PC-3 (cell line): ENCODE results near the gene TADA2A. TPM values are rescaled to one million over a fixed set of nuclear protein-coding genes. Genes with fewer than 3 reads are reported as not detected.

Source experiments
- ATAC-seq: fragments of 200-7000 bp; cut with Tn5 transposase; 2 replicates; pipeline ENCODE4 v1.9.1; 2020; ENCODE audit warnings: mild to moderate bottlenecking, moderate library complexity
- BruUV-seq: library from RNA; stranded (reverse); fragments of 400-500 nt; replicated peaks from 2 replicates; lab custom pipeline; 2021; lab: Mats Ljungman, UMichigan
- CTCF ChIA-PET: fragments of 300-600 bp; sonication (Branson Sonifier 250); formaldehyde crosslinking; loops from one replicate; lab custom pipeline; 2022; ENCODE audit warnings: antibody characterized with exemption; lab: Charles Lee
- POLR2A ChIA-PET: fragments of 300-600 bp; sonication (Branson Sonifier 250); formaldehyde crosslinking; loops from one replicate; lab custom pipeline; 2022; ENCODE audit warnings: antibody characterized with exemption; ENCODE audit not compliant: unreplicated experiment; lab: Charles Lee
- DNase-seq: peaks from one replicate; pipeline ENCODE4 v3.0.0-alpha.2; 2015
- H2AFZ ChIP-seq: fragments of 300-600 bp; sonication (generic); 2 replicates; pipeline ENCODE4 v1.6.0; 2016; ENCODE audit warnings: antibody characterized with exemption, low read length
- H3F3A ChIP-seq: fragments of 300-600 bp; sonication (generic); one replicate; pipeline ENCODE4 v1.6.0; 2017; ENCODE audit warnings: antibody characterized with exemption, low read length, control low read depth, mild to moderate bottlenecking; ENCODE audit not compliant: unreplicated experiment
- H3K27ac ChIP-seq: fragments of 300-600 bp; sonication (generic); 2 replicates; pipeline ENCODE4 v1.5.1; 2016; ENCODE audit warnings: mild to moderate bottlenecking, low read length
- H3K27me3 ChIP-seq: fragments of 300-600 bp; sonication (generic); 2 replicates; pipeline ENCODE4 v1.6.1; 2016; ENCODE audit warnings: low read length, mixed read lengths
- H3K36me3 ChIP-seq: fragments of 300-600 bp; sonication (generic); 2 replicates; pipeline ENCODE4 v1.6.1; 2016; ENCODE audit warnings: low read depth, mixed run types, low read length, mixed read lengths
- H3K4me1 ChIP-seq: fragments of 300-600 bp; sonication (generic); 2 replicates; pipeline ENCODE4 v1.5.1; 2016; ENCODE audit warnings: low read length; ENCODE audit not compliant: insufficient read depth
- H3K4me2 ChIP-seq: fragments of 300-600 bp; sonication (generic); 2 replicates; pipeline ENCODE4 v1.6.0; 2016; ENCODE audit warnings: low read length
- H3K4me3 ChIP-seq: fragments of 300-600 bp; sonication (generic); 2 replicates; pipeline ENCODE4 v1.5.1; 2016; ENCODE audit warnings: mild to moderate bottlenecking, low read length, mixed read lengths
- H3K79me2 ChIP-seq: fragments of 300-600 bp; sonication (generic); 2 replicates; pipeline ENCODE4 v1.6.1; 2017; ENCODE audit warnings: low read length, mixed read lengths
- H3K9ac ChIP-seq: fragments of 300-600 bp; sonication (generic); 2 replicates; pipeline ENCODE4 v1.6.0; 2016; ENCODE audit warnings: mild to moderate bottlenecking, low read length
- H3K9me2 ChIP-seq: fragments of 300-600 bp; sonication (generic); replicated peaks from 2 replicates; pipeline ENCODE4 v1.6.1; 2016; ENCODE audit warnings: mixed run types, low read length, mixed read lengths
- H3K9me3 ChIP-seq: fragments of 300-600 bp; sonication (generic); 2 replicates; pipeline ENCODE4 v1.6.1; 2016; ENCODE audit warnings: low read length, mixed read lengths
- H4K20me1 ChIP-seq: fragments of 300-600 bp; sonication (generic); 2 replicates; pipeline ENCODE4 v1.6.1; 2016; ENCODE audit warnings: low read length, mixed read lengths
- CTCF ChIP-seq: fragments of 300-600 bp; sonication (generic); conservative IDR thresholded peaks from 2 replicates; pipeline ENCODE4 v1.5.1; 2017; ENCODE audit warnings: antibody characterized with exemption, low read depth, mild to moderate bottlenecking, low read length
- EZH2 ChIP-seq: fragments of 300-600 bp; sonication (generic); IDR thresholded peaks from one replicate; pipeline ENCODE4 v1.6.1; 2017; ENCODE audit warnings: antibody characterized with exemption, mild to moderate bottlenecking, low read length; ENCODE audit not compliant: unreplicated experiment
- EZH2phosphoT487 ChIP-seq: fragments of 300-600 bp; sonication (generic); IDR thresholded peaks from 2 replicates; pipeline ENCODE4 v1.6.1; 2018; ENCODE audit warnings: mild to moderate bottlenecking, antibody characterized with exemption, low read length, borderline replicate concordance
- intact Hi-C: fragments of 100-400 bp; cut with micrococcal nuclease; formaldehyde crosslinking; loops from 2 replicates; pipeline ENCODE4 v1.9.0; 2023
- total RNA-seq: library from RNA; depleted of rRNA; stranded (reverse); fragments of >200 nt; gene quantifications from 2 replicates; pipeline ENCODE4 v1.2.3, GENCODE V29; 2014

The TADA2A gene
- total RNA-seq, 1 experiment from 2014 or later: 16.5 TPM

GRCh38 chr17:37462492-37462891, 55.8 kb downstream of the TADA2A start:
- no peak overlapping the region for H3K4me2 ChIP-seq
- intact Hi-C loops: no loop called here
- H4K20me1 ChIP-seq: no peaks in the 10 kb centered on the region
- TF ChIP-seq EZH2 (no peak), EZH2phosphoT487 (no peak), CTCF (no peak)
- H3K27me3 ChIP-seq: no peaks in the 10 kb centered on the region
- POLR2A ChIA-PET: no interaction called here
- no TSS peak for BruUV-seq
- H3K36me3 ChIP-seq: no peaks in the 10 kb centered on the region; the same call in 1 of the 2 replicates
- ATAC-seq: no peak
- H3K27ac ChIP-seq: no peak overlapping the region
- CTCF ChIA-PET: no interaction called here
- DNase-seq: no peak
- no peak overlapping the region for H3K4me3 ChIP-seq
- H3K79me2 ChIP-seq: no peaks in the 10 kb centered on the region
- H3K9me3 ChIP-seq: no peaks in the 10 kb centered on the region
- no peak overlapping the region for H2AFZ ChIP-seq
- peaks cover 31% of the 10 kb centered on the region for H3K4me1 ChIP-seq
- no peak overlapping the region for H3K9ac ChIP-seq
- H3F3A ChIP-seq: no peaks in the 10 kb centered on the region
- H3K9me2 ChIP-seq: no peaks in the 10 kb centered on the region

GRCh38 chr17:37463039-37463438, 56.4 kb downstream of the TADA2A start:
- no peaks in the 10 kb centered on the region for H3K9me3 ChIP-seq
- H3K4me2 ChIP-seq: no peak overlapping the region
- H3K27ac ChIP-seq: no peak overlapping the region
- H3K27me3 ChIP-seq: no peaks in the 10 kb centered on the region
- TF ChIP-seq EZH2 (no peak), CTCF (no peak), EZH2phosphoT487 (no peak)
- ChIA-PET POLR2A (no interaction called here), CTCF (no interaction called here)
- no peaks in the 10 kb centered on the region for H3K79me2 ChIP-seq
- H4K20me1 ChIP-seq: no peaks in the 10 kb centered on the region
- H3K9me2 ChIP-seq: no peaks in the 10 kb centered on the region
- H3K9ac ChIP-seq: no peak overlapping the region
- H3K4me1 ChIP-seq: peaks cover 31% of the 10 kb centered on the region
- no TSS peak for BruUV-seq
- no peaks in the 10 kb centered on the region; the same call in 1 of the 2 replicates for H3K36me3 ChIP-seq
- H3K4me3 ChIP-seq: no peak overlapping the region
- no peak for DNase-seq
- no peaks in the 10 kb centered on the region for H3F3A ChIP-seq
- no peak overlapping the region for H2AFZ ChIP-seq
- intact Hi-C loops: no loop called here
- no peak for ATAC-seq

GRCh38 chr17:37465069-37465616, 58.5 kb downstream of the TADA2A start:
- Histone ChIP-seq H3K36me3 (no peaks in the 10 kb centered on the region; the same call in 1 of the 2 replicates), H3K9ac (peak overlapping the region; percentile 26; the same call in 1 of the 2 replicates)

More at GRCh38 chr17:37465069-37465616, 58.5 kb downstream of the TADA2A start:
- Histone ChIP-seq H3K9me3 (no peaks in the 10 kb centered on the region), H3K4me3 (no peak overlapping the region), H3K4me2 (no peak overlapping the region), H3K4me1 (peaks cover 26% of the 10 kb centered on the region), H3K27me3 (no peaks in the 10 kb centered on the region), H3K79me2 (no peaks in the 10 kb centered on the region), H3F3A (no peaks in the 10 kb centered on the region), H3K9me2 (no peaks in the 10 kb centered on the region), H2AFZ (no peak overlapping the region), H4K20me1 (no peaks in the 10 kb centered on the region), H3K27ac (peak overlapping the region; percentile 68)
- ChIA-PET POLR2A (interaction anchor here (0.6 kb wide), 1 partner anchor 12 kb away, joined by 8 read pairs; no protein-coding TSS in a partner anchor), CTCF (no interaction called here)
- intact Hi-C loops: no loop called here
- peak; percentile 57 for DNase-seq
- BruUV-seq: no TSS peak
- TF ChIP-seq EZH2phosphoT487: no peak
- no peak for TF ChIP-seq EZH2
- TF ChIP-seq CTCF: no peak
- peak; percentile 76 for ATAC-seq
